ENCODE measurements around the gene TMIGD1. TPM values are rescaled to one million over a fixed set of nuclear protein-coding genes. Genes with fewer than 3 reads are reported as not detected.
A peak's percentile ranks its signal among the peaks of the same experiment; 100 is the strongest.

Gene TMIGD1
- polyA plus RNA-seq, 1 donor (not counting 4 experiments of a cell fraction or from before 2014, with no cell fraction given): not detected

DNA sequence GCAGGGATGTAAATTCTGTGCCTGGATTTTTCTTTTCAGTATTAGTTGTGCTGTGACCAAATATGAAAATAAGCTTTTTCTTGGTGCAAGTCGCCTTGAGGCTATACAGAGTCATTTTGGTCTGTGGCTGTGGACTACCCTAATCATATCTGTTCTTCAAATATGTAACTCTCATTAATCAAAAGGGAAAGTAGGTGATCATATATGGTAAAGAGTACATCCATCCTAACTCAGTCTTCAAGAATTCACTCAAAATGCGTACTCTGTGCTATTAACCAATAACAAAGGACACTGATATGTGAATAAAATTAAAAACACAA lies 47.4 kb upstream of the TMIGD1 start:
- no peak for FAIRE-seq
- no peak for TF ChIP-seq EZH2 (IDR thresholded peaks at IDR 0.05; ENCODE audit: low read length)
- TF ChIP-seq, protein P1, sequence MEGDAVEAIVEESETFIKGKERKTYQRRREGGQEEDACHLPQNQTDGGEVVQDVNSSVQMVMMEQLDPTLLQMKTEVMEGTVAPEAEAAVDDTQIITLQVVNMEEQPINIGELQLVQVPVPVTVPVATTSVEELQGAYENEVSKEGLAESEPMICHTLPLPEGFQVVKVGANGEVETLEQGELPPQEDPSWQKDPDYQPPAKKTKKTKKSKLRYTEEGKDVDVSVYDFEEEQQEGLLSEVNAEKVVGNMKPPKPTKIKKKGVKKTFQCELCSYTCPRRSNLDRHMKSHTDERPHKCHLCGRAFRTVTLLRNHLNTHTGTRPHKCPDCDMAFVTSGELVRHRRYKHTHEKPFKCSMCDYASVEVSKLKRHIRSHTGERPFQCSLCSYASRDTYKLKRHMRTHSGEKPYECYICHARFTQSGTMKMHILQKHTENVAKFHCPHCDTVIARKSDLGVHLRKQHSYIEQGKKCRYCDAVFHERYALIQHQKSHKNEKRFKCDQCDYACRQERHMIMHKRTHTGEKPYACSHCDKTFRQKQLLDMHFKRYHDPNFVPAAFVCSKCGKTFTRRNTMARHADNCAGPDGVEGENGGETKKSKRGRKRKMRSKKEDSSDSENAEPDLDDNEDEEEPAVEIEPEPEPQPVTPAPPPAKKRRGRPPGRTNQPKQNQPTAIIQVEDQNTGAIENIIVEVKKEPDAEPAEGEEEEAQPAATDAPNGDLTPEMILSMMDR (optimal IDR thresholded peaks at IDR 0.05 in 1 of 3, IDR thresholded peaks at IDR 0.05 in 1 of 3, conservative IDR thresholded peaks at IDR 0.05 in 1 of 3; ENCODE audit: extremely low read depth in 1 of 3, insufficient read depth in 2 of 3, low read length in 3 of 3): no peak

DNA sequence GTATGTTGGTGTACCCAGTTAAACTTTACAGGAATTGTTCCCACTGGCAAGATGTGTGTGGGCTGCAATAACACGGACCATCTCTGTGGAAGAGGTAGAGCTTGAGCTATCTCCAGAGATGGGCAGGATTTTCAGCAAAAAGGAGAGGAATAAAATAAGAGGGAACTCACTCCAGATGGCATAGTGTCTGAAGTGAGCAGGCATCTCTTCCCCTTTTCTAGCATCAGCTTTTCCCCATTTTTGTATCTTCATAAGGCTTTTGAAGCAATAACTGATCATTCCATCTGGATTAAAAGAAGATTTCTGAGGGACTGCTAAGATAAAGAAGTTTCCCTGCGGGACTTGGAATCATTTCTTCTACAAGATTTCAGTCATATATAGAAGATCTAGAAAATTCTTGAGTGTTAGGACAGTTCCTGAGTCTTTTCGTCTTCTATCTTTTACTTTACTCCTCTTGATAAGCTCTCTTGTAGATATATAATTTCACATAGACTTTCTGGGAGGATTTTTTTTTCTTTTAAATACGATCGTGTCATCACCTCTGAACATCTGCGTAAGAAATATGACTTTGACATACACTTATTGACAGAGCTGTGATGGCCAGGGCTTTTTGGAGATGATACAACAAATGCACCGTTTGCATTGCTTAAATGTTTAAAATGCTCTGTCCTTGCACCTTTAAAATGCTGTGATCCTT lies 46.9 kb upstream of the TMIGD1 start:
- Histone ChIP-seq H3K4me2 (ENCODE audit: control insufficient read depth, extremely low read depth, insufficient read depth, low read depth, low read length) (peak overlapping the region; percentile 99), H3K9me3 (ENCODE audit: control insufficient read depth, low read depth, low read length) (no peaks in the 10 kb centered on the region), H3K4me1 (ENCODE audit: control insufficient read depth, extremely low read depth, insufficient read depth, low read length) (peaks cover 24% of the 10 kb centered on the region), H3K27me3 (ENCODE audit: control insufficient read depth, extremely low read depth, insufficient read depth, low read length) (no peaks in the 10 kb centered on the region), H3K79me2 (ENCODE audit: control insufficient read depth, insufficient read depth, low read length) (peaks cover 3% of the 10 kb centered on the region), H2AFZ (ENCODE audit: control insufficient read depth, low read length) (no peak overlapping the region), H3K9ac (ENCODE audit: control insufficient read depth, extremely low read depth, insufficient read depth, low read length) (no peak overlapping the region), H4K20me1 (ENCODE audit: control insufficient read depth, extremely low read depth, insufficient read depth, low read length) (no peaks in the 10 kb centered on the region), H3K4me3 (ENCODE audit: control insufficient read depth in 2 of 3, extremely low read depth in 1 of 3, insufficient read depth in 2 of 3, low read depth in 1 of 3, low read length in 3 of 3) (peak overlapping the region in 1 of 3 experiments; percentile 79), H3K36me3 (ENCODE audit: control insufficient read depth in 2 of 2, extremely low read depth in 1 of 2, insufficient read depth in 2 of 2, low read length in 2 of 2) (no peaks in the 10 kb centered on the region), H3K27ac (ENCODE audit: control insufficient read depth, insufficient read depth, low read length) (no peak overlapping the region), H3K9me1 (ENCODE audit: control insufficient read depth, extremely low read depth, insufficient read depth, low read length) (no peaks in the 10 kb centered on the region)
- dilution Hi-C loops (cut with MboI; ENCODE audit: extremely low pct_ligation_motif_present, low sequenced_read_pairs): no loop called here
- DNase-seq (ENCODE audit: low read depth, low spot score): no peak
- FAIRE-seq: no peak
- TF ChIP-seq EZH2 (IDR thresholded peaks at IDR 0.05; ENCODE audit: low read length): no peak
- TF ChIP-seq, protein P1 (optimal IDR thresholded peaks at IDR 0.05 in 1 of 3, IDR thresholded peaks at IDR 0.05 in 1 of 3, conservative IDR thresholded peaks at IDR 0.05 in 1 of 3; ENCODE audit: extremely low read depth in 1 of 3, insufficient read depth in 2 of 3, low read length in 3 of 3): no peak

More for the DNA sequence above, 47.4 kb upstream of the TMIGD1 start:
- H3K27ac ChIP-seq (ENCODE audit: control insufficient read depth, insufficient read depth, low read length): no peak overlapping the region
- H3K27me3 ChIP-seq (ENCODE audit: control insufficient read depth, extremely low read depth, insufficient read depth, low read length): no peaks in the 10 kb centered on the region
- no peak overlapping the region for H2AFZ ChIP-seq (ENCODE audit: control insufficient read depth, low read length)
- no peaks in the 10 kb centered on the region for H3K9me1 ChIP-seq (ENCODE audit: control insufficient read depth, extremely low read depth, insufficient read depth, low read length)
- no peaks in the 10 kb centered on the region for H4K20me1 ChIP-seq (ENCODE audit: control insufficient read depth, extremely low read depth, insufficient read depth, low read length)
- peaks cover 24% of the 10 kb centered on the region for H3K4me1 ChIP-seq (ENCODE audit: control insufficient read depth, extremely low read depth, insufficient read depth, low read length)
- no peak overlapping the region for H3K4me3 ChIP-seq (ENCODE audit: control insufficient read depth in 2 of 3, extremely low read depth in 1 of 3, insufficient read depth in 2 of 3, low read depth in 1 of 3, low read length in 3 of 3)
- dilution Hi-C loops (cut with MboI; ENCODE audit: extremely low pct_ligation_motif_present, low sequenced_read_pairs): no loop called here
- no peak for DNase-seq (ENCODE audit: low read depth, low spot score)
- H3K9ac ChIP-seq (ENCODE audit: control insufficient read depth, extremely low read depth, insufficient read depth, low read length): no peak overlapping the region
- H3K9me3 ChIP-seq (ENCODE audit: control insufficient read depth, low read depth, low read length): no peaks in the 10 kb centered on the region
- H3K79me2 ChIP-seq (ENCODE audit: control insufficient read depth, insufficient read depth, low read length): peaks cover 3% of the 10 kb centered on the region
- peak overlapping the region; percentile 99 for H3K4me2 ChIP-seq (ENCODE audit: control insufficient read depth, extremely low read depth, insufficient read depth, low read depth, low read length)
- no peaks in the 10 kb centered on the region for H3K36me3 ChIP-seq (ENCODE audit: control insufficient read depth in 2 of 2, extremely low read depth in 1 of 2, insufficient read depth in 2 of 2, low read length in 2 of 2)

Data from keratinocyte (primary cell).